Measurements from ENCODE around the gene C2orf49. TPM values are rescaled to one million over a fixed set of nuclear protein-coding genes. Genes with fewer than 3 reads are reported as not detected.

Gene C2orf49
- total RNA-seq, result 10 to 100 TPM; 12.2 TPM
- long read RNA-seq, full-length matches to known transcripts, result 10 of 14 reads
- long read RNA-seq, partial matches to known transcripts, result 0 of 14 reads
- long read RNA-seq, other reads (novel, unspliced or antisense), result 4 of 14 reads

- peak; percentile 85 to 91 for DNase-seq
- ATAC-seq, result peak; percentile 93
- intact Hi-C loops (cut with DNase I, micrococcal nuclease), result no loop called here
Measured at GRCh38 chr2:105337122-105338019, at the start of gene C2orf49. TSS of gene C2orf49 (plus strand) at chr2:105337540. CDS start at chr2:105337588, 48 bp downstream.

GRCh38 chr2:105287692-105288091 is 49.6 kb upstream of the C2orf49 start:
- intact Hi-C loops (cut with DNase I, micrococcal nuclease), result no loop called here
- ATAC-seq, result peak; percentile 60
- DNase-seq, result peak in 1 of 2 donors; percentile 60

GRCh38 chr2:105288133-105288532 is 49.2 kb upstream of the C2orf49 start:
- intact Hi-C loops (cut with DNase I, micrococcal nuclease), result no loop called here
- ATAC-seq (no peak), DNase-seq (no peak)

- intact Hi-C loops (cut with DNase I, micrococcal nuclease), result no loop called here
- no peak for DNase-seq
- no peak for ATAC-seq
Measured at GRCh38 chr2:105290981-105291660, 46.2 kb upstream of the C2orf49 start.

GRCh38 chr2:105291981-105292380 is 45.4 kb upstream of the C2orf49 start:
- DNase-seq, result no peak
- intact Hi-C loops (cut with DNase I, micrococcal nuclease), result no loop called here
- no peak for ATAC-seq

- no peak for ATAC-seq
- intact Hi-C loops (cut with DNase I, micrococcal nuclease), result no loop called here
- no peak for DNase-seq
Measured at GRCh38 chr2:105294046-105294445, 43.3 kb upstream of the C2orf49 start.

- DNase-seq (peak in 1 of 2 donors; percentile 29), ATAC-seq (peak; percentile 59)
- intact Hi-C loops (cut with DNase I, micrococcal nuclease), result no loop called here
Measured at GRCh38 chr2:105294844-105295481, 42.4 kb upstream of the C2orf49 start.

- intact Hi-C loops (cut with DNase I, micrococcal nuclease), result no loop called here
- ATAC-seq (peak; percentile 76), DNase-seq (no peak)
Measured at GRCh38 chr2:105296017-105296611, 41.2 kb upstream of the C2orf49 start.

- intact Hi-C loops (cut with DNase I, micrococcal nuclease), result no loop called here
- DNase-seq (no peak), ATAC-seq (peak; percentile 52)
Measured at GRCh38 chr2:105297216-105297615, 40.1 kb upstream of the C2orf49 start.

GRCh38 chr2:105298017-105298416 is 39.3 kb upstream of the C2orf49 start:
- DNase-seq (no peak), ATAC-seq (peak; percentile 3)
- intact Hi-C loops (cut with DNase I, micrococcal nuclease), result no loop called here

- no peak for ATAC-seq
- intact Hi-C loops (cut with DNase I, micrococcal nuclease), result no loop called here
- DNase-seq, result no peak
Measured at GRCh38 chr2:105299290-105299689, 38.0 kb upstream of the C2orf49 start.

GRCh38 chr2:105301646-105302045 is 35.7 kb upstream of the C2orf49 start:
- intact Hi-C loops (cut with DNase I, micrococcal nuclease), result no loop called here
- no peak for DNase-seq
- no peak for ATAC-seq

GRCh38 chr2:105307146-105307545 is 30.2 kb upstream of the C2orf49 start:
- intact Hi-C loops (cut with DNase I, micrococcal nuclease), result no loop called here
- DNase-seq (no peak), ATAC-seq (no peak)

- intact Hi-C loops (cut with DNase I, micrococcal nuclease), result no loop called here
- DNase-seq (no peak), ATAC-seq (no peak)
Measured at GRCh38 chr2:105307550-105307949, 29.8 kb upstream of the C2orf49 start.

- ATAC-seq (no peak), DNase-seq (no peak)
- intact Hi-C loops (cut with DNase I, micrococcal nuclease), result no loop called here
Measured at GRCh38 chr2:105307962-105308361, 29.4 kb upstream of the C2orf49 start.

GRCh38 chr2:105308382-105309146 is 28.8 kb upstream of the C2orf49 start:
- intact Hi-C loops (cut with DNase I, micrococcal nuclease), result no loop called here
- no peak for DNase-seq
- ATAC-seq, result no peak

GRCh38 chr2:105309147-105309545 is 28.2 kb upstream of the C2orf49 start:
- ATAC-seq, result no peak
- DNase-seq, result no peak
- intact Hi-C loops (cut with DNase I, micrococcal nuclease), result no loop called here

- intact Hi-C loops (cut with DNase I, micrococcal nuclease), result no loop called here
- ATAC-seq, result no peak
- no peak for DNase-seq
Measured at GRCh38 chr2:105313877-105314276, 23.5 kb upstream of the C2orf49 start.

Measured in left colon (tissue), 2 donors.